IPS-NIHi7 (cell line): Measurements from ENCODE around the gene RIPPLY2.
"Not testable (repeated sequence)": the region's sequence is repeated elsewhere in the genome, so short reads cannot be mapped to it uniquely, and the experiment has no call there.

Source experiments
- DNase-seq: peaks from one replicate; pipeline ENCODE4 v3.0.0; 2012; ENCODE audit warnings: mixed read lengths; ENCODE audit errors: extremely low spot score

RIPPLY2 gene

GRCh38 chr6:83853178-83854000 is at the start of gene RIPPLY2:
RIPPLY2 (plus strand) TSS chr6:83853360; CDS start chr6:83853417, 57 bp downstream.
- DNase-seq, result peak; percentile 39

- DNase-seq, result not testable (repeated sequence)
Observed at GRCh38 chr6:83803492-83803891, 49.7 kb upstream of the RIPPLY2 start.

GRCh38 chr6:83804886-83805285 is 48.3 kb upstream of the RIPPLY2 start:
- no peak for DNase-seq

- no peak for DNase-seq
Observed at GRCh38 chr6:83808005-83808404, 45.2 kb upstream of the RIPPLY2 start.

GRCh38 chr6:83808926-83809325 is 44.2 kb upstream of the RIPPLY2 start:
- no peak for DNase-seq

- no peak for DNase-seq
Observed at GRCh38 chr6:83812595-83812994, 40.6 kb upstream of the RIPPLY2 start.

GRCh38 chr6:83815631-83816272 is 37.4 kb upstream of the RIPPLY2 start:
- DNase-seq, result no peak

GRCh38 chr6:83822629-83823169 is 30.5 kb upstream of the RIPPLY2 start:
- no peak for DNase-seq

- DNase-seq, result no peak
Observed at GRCh38 chr6:83824388-83824801, 28.8 kb upstream of the RIPPLY2 start.

GRCh38 chr6:83824831-83825230 is 28.3 kb upstream of the RIPPLY2 start:
- DNase-seq, result no peak

GRCh38 chr6:83827050-83827449 is 26.1 kb upstream of the RIPPLY2 start:
- DNase-seq, result peak; percentile 26

- no peak for DNase-seq
Observed at GRCh38 chr6:83838727-83839126, 14.4 kb upstream of the RIPPLY2 start.

GRCh38 chr6:83844170-83844569 is 9.0 kb upstream of the RIPPLY2 start:
- DNase-seq, result no peak

GRCh38 chr6:83846291-83846690 is 6.9 kb upstream of the RIPPLY2 start:
- no peak for DNase-seq

GRCh38 chr6:83847179-83847578 is 6.0 kb upstream of the RIPPLY2 start:
- DNase-seq, result no peak

- DNase-seq, result no peak
Observed at GRCh38 chr6:83849127-83849526, 4.0 kb upstream of the RIPPLY2 start.

GRCh38 chr6:83849610-83850009 is 3.5 kb upstream of the RIPPLY2 start:
- no peak for DNase-seq

GRCh38 chr6:83852528-83853177 is 507 bp upstream of the RIPPLY2 start:
- DNase-seq, result no peak

GRCh38 chr6:83854001-83854501 is 891 bp downstream of the RIPPLY2 start:
- peak; percentile 41 for DNase-seq

- DNase-seq, result no peak
Observed at GRCh38 chr6:83854766-83855165, 1.6 kb downstream of the RIPPLY2 start.

GRCh38 chr6:83859410-83860358 is 6.5 kb downstream of the RIPPLY2 start, which contains the start of gene CYB5R4:
CYB5R4 (plus strand) TSS chr6:83859689; CDS start chr6:83859783, 94 bp downstream.
- DNase-seq, result peak; percentile 99
